ENCODE results near the gene PRKCA.

The PRKCA gene

GRCh38 chr17:66789093-66789492, 486.7 kb downstream of the PRKCA start:
- no peak for DNase-seq

DNA sequence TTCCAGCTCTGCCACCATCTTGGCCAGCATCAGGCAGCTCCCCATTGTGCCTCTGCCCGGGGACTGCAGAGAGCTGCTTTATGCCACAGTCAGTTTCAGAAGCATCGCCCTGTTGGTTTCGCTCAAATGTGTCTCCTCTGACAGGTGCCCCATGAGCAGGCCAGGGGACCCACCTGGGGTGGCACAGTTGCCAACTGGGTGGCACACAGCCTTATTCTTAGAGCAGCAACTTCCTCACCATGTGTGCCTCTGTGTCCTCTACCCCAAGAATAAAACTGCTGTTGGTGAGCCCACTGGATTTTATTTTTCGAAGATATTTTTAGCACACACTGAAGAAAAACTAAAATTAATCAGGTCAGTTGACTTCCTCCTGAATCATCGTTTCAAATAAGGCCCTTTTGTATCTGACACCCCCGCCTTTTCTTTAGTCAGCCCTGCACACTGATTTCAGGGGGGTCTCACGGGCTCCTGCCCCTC, 487.6 kb downstream of the PRKCA start:
- DNase-seq = no peak

GRCh38 chr17:66790501-66791061, 488.2 kb downstream of the PRKCA start:
- no peak for DNase-seq

GRCh38 chr17:66791347-66791746, 488.9 kb downstream of the PRKCA start:
- no peak for DNase-seq

GRCh38 chr17:66793814-66794213, 491.4 kb downstream of the PRKCA start:
- DNase-seq = no peak

- DNase-seq = no peak
These were observed 493.1 kb downstream of the PRKCA start for GRCh38 chr17:66795486-66795885.

DNA sequence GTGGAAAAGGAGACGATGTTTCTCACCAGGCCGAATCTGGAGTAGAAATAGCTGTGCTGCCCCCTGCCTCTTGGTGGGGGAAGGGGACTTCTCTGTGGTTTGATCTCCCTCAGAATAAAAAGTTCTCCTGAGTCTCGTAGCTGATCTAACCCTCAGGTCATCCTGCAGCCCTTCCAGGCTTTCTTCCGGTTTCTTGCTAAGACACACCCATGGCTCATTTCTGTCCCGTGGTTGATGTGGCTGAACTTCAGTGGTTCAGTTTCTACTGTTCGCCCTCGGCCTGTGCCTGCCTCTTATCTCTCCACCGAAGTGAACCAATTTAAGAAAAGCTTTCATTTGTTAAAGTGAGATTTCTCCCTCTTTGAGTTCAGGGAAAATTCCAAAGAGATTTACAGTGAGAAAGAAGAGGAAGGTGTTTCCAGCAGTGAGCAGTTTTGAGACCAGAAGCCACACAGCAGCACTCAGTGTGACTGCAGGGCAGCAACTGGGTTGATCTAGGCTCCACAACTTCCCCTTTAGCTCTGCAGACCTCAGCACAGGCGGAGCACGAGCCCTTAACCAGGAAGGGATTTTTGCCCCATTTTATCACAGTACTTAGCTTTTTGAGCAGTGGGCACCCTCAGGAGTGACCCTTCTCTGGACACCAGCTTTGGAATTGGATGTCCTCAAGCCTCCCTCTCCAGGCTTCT, 497.6 kb downstream of the PRKCA start:
- no peak for DNase-seq

DNA sequence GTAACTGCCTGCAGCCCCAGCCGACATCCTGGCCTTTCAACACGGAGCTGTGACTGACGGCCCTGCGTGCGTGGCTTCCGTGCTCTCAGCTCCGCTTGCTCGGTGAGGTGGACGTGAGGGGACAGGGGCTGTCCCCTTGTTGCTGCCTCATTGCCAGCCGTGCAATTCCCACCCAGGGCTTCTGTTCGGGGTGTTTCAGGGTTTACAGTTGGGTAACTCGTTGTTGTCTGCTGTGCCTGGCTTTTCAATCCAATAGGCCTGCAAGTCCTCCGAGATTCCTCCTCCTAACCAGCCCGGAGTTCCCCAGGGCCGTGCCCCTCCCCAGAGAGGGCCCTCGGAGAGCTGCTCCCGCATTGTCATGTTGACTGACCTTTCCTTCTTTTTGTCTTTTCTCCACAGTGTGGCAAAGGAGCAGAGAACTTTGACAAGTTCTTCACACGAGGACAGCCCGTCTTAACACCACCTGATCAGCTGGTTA, 501.1 kb downstream of the PRKCA start:
- DNase-seq = no peak

GRCh38 chr17:66805567-66805966, 503.2 kb downstream of the PRKCA start:
- DNase-seq = no peak

GRCh38 chr17:66807182-66807581, 504.8 kb downstream of the PRKCA start:
- no peak for DNase-seq

DNA sequence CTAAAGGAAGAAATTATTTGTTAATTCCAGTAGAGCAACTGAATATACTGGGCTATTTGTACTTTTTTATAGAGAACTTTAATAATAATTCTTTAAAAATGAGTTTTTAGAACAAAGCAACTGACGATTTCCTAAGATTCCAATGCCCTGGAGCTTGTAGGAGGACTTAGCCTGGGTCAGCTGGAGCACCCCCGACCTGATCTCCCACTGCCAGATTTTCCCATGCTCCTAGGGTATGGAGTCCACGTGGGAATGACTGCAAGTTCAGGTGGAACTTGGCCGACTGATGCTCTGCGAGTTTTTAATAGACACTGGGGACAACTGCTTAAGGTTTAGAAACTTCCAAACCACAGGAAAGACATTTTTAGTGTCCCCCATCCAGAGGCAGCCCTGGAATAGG, 507.0 kb downstream of the PRKCA start:
- no peak for DNase-seq

GRCh38 chr17:66810951-66811682, 508.7 kb downstream of the PRKCA start:
- DNase-seq = no peak

- DNase-seq = no peak
These were observed 509.3 kb downstream of the PRKCA start for GRCh38 chr17:66811683-66812054.

- no peak for DNase-seq
These were observed 510.2 kb downstream of the PRKCA start for GRCh38 chr17:66812571-66812970.

DNA sequence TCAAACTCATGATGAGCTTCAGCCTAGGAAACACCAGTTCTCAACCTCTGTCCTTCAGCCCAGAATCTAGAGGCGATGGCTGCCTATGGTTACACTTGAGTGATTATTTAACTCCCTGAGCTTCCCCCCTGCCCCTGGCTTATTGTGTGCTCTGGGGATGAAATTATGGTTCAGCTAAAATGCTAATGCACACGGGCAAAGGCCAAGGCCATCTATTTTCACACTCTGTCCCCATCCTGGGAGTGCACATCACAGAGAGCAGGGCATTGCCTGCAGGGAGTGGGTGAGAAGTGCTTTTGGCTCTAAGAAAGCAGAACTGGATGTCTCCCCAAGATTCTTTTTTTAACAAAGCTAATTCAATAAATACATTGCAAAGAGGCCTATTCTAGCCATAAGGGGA, 510.9 kb downstream of the PRKCA start:
- DNase-seq = no peak

GRCh38 chr17:66814026-66814425, 511.6 kb downstream of the PRKCA start:
- no peak for DNase-seq

DNA sequence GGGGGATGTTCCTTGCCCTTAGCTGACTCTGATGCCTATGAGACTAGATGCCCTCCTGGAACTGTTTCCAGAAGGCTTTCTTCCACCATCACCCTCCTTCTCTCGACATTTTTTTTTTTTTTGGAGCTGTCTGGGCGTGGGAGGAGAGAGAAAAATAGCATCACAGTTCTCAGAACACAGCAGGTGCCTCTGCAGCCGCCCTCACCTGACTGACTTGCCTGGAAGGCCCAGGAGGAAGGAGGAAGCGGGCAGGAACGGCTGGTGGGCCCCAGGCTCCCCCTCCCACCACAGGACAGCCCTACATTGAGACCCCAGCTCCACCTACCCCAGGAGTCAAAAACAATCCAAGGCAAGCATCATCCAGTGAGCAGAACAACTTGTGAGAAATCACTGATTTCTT, 512.2 kb downstream of the PRKCA start:
- no peak for DNase-seq

DNA sequence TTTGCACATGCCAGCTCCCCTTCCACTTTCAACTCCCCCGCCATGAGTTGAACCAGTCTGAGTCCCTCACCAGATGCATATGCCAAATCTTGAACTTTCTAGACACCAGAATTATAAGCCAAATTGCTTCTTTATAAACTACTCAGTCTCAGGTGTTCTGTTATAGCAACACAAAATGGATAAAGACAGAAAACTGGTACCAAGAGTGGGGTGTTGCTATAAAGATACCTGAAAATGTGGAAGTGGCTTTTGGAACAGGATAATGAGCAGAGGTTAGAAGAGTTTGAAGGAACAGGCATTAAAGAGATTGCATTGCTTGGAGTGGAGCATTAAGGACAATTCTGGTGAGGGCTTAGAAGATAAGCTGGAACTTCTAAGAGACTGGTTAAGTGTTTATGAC, 515.3 kb downstream of the PRKCA start:
- no peak for DNase-seq

GRCh38 chr17:66819466-66819865, 517.1 kb downstream of the PRKCA start:
- no peak for DNase-seq

DNA sequence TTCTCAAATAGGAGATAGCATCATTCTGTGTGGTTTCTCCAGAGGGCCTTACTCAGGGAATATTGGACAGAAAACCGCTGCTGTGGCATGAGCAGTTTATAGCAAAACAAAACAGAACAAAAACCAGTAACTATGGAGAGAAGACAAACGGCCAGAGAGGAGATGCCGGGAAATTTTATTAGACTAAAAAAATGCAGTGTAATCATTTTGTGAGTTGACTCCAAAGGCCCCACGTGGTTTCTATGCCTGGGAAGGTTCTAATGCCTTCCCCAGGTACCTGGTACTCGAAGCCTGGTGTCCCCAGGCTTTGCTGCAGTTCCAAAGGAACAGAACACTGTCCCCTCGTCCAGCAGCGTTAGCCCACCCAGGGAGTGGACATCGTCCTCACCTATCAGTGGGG, 519.6 kb downstream of the PRKCA start:
- no peak for DNase-seq

DNA sequence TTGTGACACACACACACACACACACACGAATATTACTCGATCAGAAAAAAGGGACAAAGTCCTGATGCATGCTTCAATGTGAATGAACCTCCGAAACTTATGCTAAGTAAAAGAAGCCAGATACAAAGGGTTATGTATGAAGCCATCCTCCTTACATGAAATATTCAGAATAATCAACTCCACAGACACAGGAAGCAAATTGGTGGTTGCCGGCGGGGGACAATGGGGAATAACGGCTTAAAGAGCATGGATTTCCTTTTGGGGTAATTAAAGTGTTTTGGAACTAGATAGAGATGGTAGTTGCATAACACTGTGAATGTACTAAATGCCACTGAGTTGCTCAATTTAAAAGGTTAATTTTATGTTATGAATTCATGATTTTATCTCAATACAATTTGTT, 524.4 kb downstream of the PRKCA start:
- DNase-seq = no peak

DNA sequence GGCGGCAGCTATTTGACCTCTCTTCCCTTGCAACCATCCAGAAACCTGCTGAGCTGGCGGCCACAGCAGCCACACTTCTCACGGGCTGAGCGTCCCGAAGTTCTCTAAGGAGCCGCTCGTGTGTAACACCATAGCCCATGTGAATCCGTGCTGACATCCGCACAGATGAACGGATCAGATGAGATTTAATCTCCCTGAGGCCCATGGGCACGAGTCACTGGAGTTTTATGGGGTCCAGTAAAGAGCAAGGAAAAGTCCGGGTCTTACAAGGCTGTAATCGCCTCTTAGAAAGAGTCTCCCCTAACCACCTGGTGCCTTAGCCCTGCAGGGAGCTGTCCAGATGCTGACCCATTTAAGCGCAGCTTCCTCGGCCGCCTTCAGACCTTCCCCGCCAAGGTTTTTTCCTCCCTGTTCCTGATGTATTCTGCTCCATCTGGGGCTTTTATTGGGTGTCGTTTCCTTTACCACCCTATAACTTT, 527.0 kb downstream of the PRKCA start:
- no peak for DNase-seq

GRCh38 chr17:66829883-66830282, 527.5 kb downstream of the PRKCA start:
- no peak for DNase-seq

GRCh38 chr17:66830451-66830850, 528.0 kb downstream of the PRKCA start:
- no peak for DNase-seq
